Duodenal mucosa (tissue), 2 donors: ENCODE data around the gene MSTO1.
"Not testable (repeated sequence)": the region's sequence is repeated elsewhere in the genome, so short reads cannot be mapped to it uniquely, and the experiment has no call there.

ENCODE experiments used
- H3K27ac ChIP-seq: one replicate; pipeline ENCODE4 v1.7.0; 2013; ENCODE audit warnings: low read depth, low read length
- H3K27me3 ChIP-seq, 2 donors: one replicate each; pipeline ENCODE4 v1.7.0; 2013; ENCODE audit warnings: low read length in 2 of 2, control low read depth in 1 of 2; ENCODE audit not compliant: insufficient read depth in 2 of 2, control insufficient read depth in 1 of 2
- H3K36me3 ChIP-seq, 2 donors: one replicate each; pipeline ENCODE4 v1.7.0; 2013; ENCODE audit warnings: low read length in 2 of 2, control low read depth in 1 of 2; ENCODE audit not compliant: insufficient read depth in 2 of 2, control insufficient read depth in 1 of 2
- H3K4me1 ChIP-seq, 2 donors: one replicate each; pipeline ENCODE4 v1.7.0; 2013; ENCODE audit warnings: low read length in 2 of 2, control low read depth in 1 of 2; ENCODE audit not compliant: insufficient read depth in 2 of 2, control insufficient read depth in 1 of 2
- H3K4me3 ChIP-seq, 2 donors: one replicate each; pipeline ENCODE4 v1.7.0; 2013; ENCODE audit warnings: low read length in 2 of 2, low read depth in 1 of 2
- H3K9ac ChIP-seq, 2 donors: one replicate each; pipeline ENCODE4 v1.7.0; 2013; ENCODE audit warnings: low read length in 2 of 2, low read depth in 1 of 2
- H3K9me3 ChIP-seq, 2 donors: one replicate each; pipeline ENCODE4 v1.7.0; 2013; ENCODE audit warnings: low read length in 2 of 2, control low read depth in 1 of 2; ENCODE audit not compliant: control insufficient read depth in 1 of 2

Gene MSTO1

GRCh38 chr1:155646307-155646706 is 36.3 kb downstream of the MSTO1 start:
- Histone ChIP-seq H3K36me3 (no peaks in the 10 kb centered on the region), H3K27ac (no peak overlapping the region), H3K4me1 (peaks cover under 1 to 4% of the 10 kb centered on the region in 2 donors), H3K4me3 (no peak overlapping the region), H3K9me3 (peaks cover 12 to 24% of the 10 kb centered on the region in 2 donors), H3K27me3 (no peaks in the 10 kb centered on the region), H3K9ac (no peak overlapping the region)

GRCh38 chr1:155648207-155649147 is 38.5 kb downstream of the MSTO1 start:
- Histone ChIP-seq H3K9me3 (peaks cover 2 to 6% of the 10 kb centered on the region in 2 donors), H3K4me3 (no peak overlapping the region), H3K27ac (no peak overlapping the region), H3K36me3 (no peaks in the 10 kb centered on the region), H3K4me1 (peaks cover 4% of the 10 kb centered on the region in 2 donors), H3K9ac (no peak overlapping the region), H3K27me3 (no peaks in the 10 kb centered on the region)

GRCh38 chr1:155649676-155650075 is 39.7 kb downstream of the MSTO1 start:
- Histone ChIP-seq H3K36me3 (no peaks in the 10 kb centered on the region), H3K4me1 (peaks cover 4% of the 10 kb centered on the region in 2 donors), H3K4me3 (no peak overlapping the region), H3K27ac (no peak overlapping the region), H3K9me3 (peaks cover 0 to 2% of the 10 kb centered on the region in 2 donors), H3K9ac (no peak overlapping the region), H3K27me3 (no peaks in the 10 kb centered on the region)

GRCh38 chr1:155650231-155650757 is 40.3 kb downstream of the MSTO1 start:
- Histone ChIP-seq H3K27me3 (no peaks in the 10 kb centered on the region), H3K4me3 (no peak overlapping the region), H3K4me1 (peaks cover 4% of the 10 kb centered on the region in 2 donors), H3K27ac (no peak overlapping the region), H3K9me3 (peaks cover 0 to 2% of the 10 kb centered on the region in 2 donors), H3K9ac (no peak overlapping the region), H3K36me3 (no peaks in the 10 kb centered on the region)

- Histone ChIP-seq H3K9ac (no peak overlapping the region), H3K27ac (no peak overlapping the region), H3K4me3 (no peak overlapping the region), H3K36me3 (no peaks in the 10 kb centered on the region), H3K27me3 (no peaks in the 10 kb centered on the region), H3K9me3 (peaks cover 0 to 2% of the 10 kb centered on the region in 2 donors), H3K4me1 (peaks cover 0 to 4% of the 10 kb centered on the region in 2 donors)
These were observed 42.0 kb downstream of the MSTO1 start for GRCh38 chr1:155651861-155652661.

GRCh38 chr1:155652951-155653350 is 42.9 kb downstream of the MSTO1 start:
- H3K9me3 ChIP-seq, result peaks cover 0 to 2% of the 10 kb centered on the region in 2 donors
- H3K9ac ChIP-seq, result no peak overlapping the region
- no peak overlapping the region for H3K4me3 ChIP-seq
- no peak overlapping the region for H3K27ac ChIP-seq
- H3K4me1 ChIP-seq, result peaks cover 0 to 4% of the 10 kb centered on the region in 2 donors
- H3K36me3 ChIP-seq, result peaks cover 0 to under 1% of the 10 kb centered on the region in 2 donors
- H3K27me3 ChIP-seq, result no peaks in the 10 kb centered on the region

GRCh38 chr1:155657463-155657862 is 47.4 kb downstream of the MSTO1 start:
- H3K27ac ChIP-seq, result no peak overlapping the region
- H3K9me3 ChIP-seq, result no peaks in the 10 kb centered on the region
- H3K36me3 ChIP-seq, result peaks cover 23 to 40% of the 10 kb centered on the region in 2 donors
- no peaks in the 10 kb centered on the region for H3K4me1 ChIP-seq
- no peak overlapping the region for H3K9ac ChIP-seq
- H3K27me3 ChIP-seq, result no peaks in the 10 kb centered on the region
- no peak overlapping the region for H3K4me3 ChIP-seq

GRCh38 chr1:155661239-155661638 is 51.2 kb downstream of the MSTO1 start:
- not testable (repeated sequence) for H3K4me1 ChIP-seq, H3K4me3 ChIP-seq, H3K9me3 ChIP-seq, H3K9ac ChIP-seq, H3K27ac ChIP-seq, H3K27me3 ChIP-seq
- peaks cover 28 to 68% of the 10 kb centered on the region in 2 donors for H3K36me3 ChIP-seq
